ENCODE measurements around the gene NOTO. TPM values are rescaled to one million over a fixed set of nuclear protein-coding genes. Genes with fewer than 3 reads are reported as not detected.

NOTO gene
- total RNA-seq, 2 donors from 2014 or later = not detected

DNA sequence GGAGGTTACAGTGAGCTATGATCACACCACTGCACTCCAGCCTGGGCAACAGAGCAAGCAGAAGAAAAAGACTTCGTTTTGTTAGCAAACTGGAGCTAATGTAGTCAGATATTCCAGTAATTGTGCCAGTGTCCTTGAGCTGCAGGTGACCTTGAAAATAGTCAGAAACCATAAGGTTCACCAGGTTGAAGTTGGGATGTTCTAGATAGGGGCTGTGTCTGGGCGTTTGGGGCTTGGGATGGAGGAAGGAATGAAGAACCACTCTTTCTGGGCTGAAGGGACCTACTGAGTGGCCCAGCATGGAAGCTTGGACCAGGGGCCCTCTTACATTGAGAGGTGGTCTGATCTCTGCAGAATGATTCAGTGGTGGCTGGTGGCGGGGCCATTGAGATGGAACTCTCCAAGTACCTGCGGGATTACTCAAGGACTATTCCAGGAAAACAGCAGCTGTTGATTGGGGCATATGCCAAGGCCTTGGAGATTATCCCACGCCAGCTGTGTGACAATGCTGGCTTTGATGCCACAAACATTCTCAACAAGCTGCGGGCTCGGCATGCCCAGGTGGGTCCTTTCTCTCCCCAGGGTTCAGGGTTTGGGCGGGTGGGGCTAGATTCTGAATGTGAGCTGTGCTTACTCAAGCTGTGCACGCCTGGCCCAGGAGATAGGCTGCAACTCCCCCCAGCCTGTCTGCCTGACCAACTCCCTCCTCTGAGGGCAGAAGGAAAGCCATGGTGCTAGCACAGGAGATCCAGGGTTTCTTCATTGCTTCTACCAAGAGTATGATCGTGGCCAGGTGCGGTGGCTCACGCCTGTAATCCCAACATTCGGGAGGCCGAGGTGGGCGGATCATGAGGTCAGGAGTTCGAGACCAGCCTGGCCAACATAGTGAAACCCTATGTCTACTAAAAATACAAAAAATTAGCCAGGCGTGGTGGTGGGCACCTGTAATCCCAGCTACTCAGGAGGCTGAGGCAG lies 48.8 kb downstream of the NOTO start:
- WGBS, 2 donors = 55 to 60% methylated on average over 17 of the region's 17 CpGs
- TF ChIP-seq, protein P1, sequence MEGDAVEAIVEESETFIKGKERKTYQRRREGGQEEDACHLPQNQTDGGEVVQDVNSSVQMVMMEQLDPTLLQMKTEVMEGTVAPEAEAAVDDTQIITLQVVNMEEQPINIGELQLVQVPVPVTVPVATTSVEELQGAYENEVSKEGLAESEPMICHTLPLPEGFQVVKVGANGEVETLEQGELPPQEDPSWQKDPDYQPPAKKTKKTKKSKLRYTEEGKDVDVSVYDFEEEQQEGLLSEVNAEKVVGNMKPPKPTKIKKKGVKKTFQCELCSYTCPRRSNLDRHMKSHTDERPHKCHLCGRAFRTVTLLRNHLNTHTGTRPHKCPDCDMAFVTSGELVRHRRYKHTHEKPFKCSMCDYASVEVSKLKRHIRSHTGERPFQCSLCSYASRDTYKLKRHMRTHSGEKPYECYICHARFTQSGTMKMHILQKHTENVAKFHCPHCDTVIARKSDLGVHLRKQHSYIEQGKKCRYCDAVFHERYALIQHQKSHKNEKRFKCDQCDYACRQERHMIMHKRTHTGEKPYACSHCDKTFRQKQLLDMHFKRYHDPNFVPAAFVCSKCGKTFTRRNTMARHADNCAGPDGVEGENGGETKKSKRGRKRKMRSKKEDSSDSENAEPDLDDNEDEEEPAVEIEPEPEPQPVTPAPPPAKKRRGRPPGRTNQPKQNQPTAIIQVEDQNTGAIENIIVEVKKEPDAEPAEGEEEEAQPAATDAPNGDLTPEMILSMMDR (IDR thresholded peaks at IDR 0.05) = no peak
- TF ChIP-seq POLR2A (IDR thresholded peaks at IDR 0.05) = no peak
- ATAC-seq = peak; percentile 61
- intact Hi-C loops (cut with DNase I) = no loop called here
- no peaks in the 10 kb centered on the region for H3K27me3 ChIP-seq
- peak overlapping the region in 3 of 4 donors; percentile 5 to 30 (median 8) for H3K27ac ChIP-seq
- H3K4me1 ChIP-seq = peaks cover 17% of the 10 kb centered on the region
- H3K9me3 ChIP-seq = no peaks in the 10 kb centered on the region
- H3K36me3 ChIP-seq (replicated peaks in 1 of 2; ENCODE audit: insufficient read depth in 1 of 2, low read depth in 2 of 2) = peaks cover 7 to 24% of the 10 kb centered on the region in 2 donors
- DNase-seq = peak; percentile 56 to 77 (median 66)
- H3K4me3 ChIP-seq = no peak overlapping the region

DNA sequence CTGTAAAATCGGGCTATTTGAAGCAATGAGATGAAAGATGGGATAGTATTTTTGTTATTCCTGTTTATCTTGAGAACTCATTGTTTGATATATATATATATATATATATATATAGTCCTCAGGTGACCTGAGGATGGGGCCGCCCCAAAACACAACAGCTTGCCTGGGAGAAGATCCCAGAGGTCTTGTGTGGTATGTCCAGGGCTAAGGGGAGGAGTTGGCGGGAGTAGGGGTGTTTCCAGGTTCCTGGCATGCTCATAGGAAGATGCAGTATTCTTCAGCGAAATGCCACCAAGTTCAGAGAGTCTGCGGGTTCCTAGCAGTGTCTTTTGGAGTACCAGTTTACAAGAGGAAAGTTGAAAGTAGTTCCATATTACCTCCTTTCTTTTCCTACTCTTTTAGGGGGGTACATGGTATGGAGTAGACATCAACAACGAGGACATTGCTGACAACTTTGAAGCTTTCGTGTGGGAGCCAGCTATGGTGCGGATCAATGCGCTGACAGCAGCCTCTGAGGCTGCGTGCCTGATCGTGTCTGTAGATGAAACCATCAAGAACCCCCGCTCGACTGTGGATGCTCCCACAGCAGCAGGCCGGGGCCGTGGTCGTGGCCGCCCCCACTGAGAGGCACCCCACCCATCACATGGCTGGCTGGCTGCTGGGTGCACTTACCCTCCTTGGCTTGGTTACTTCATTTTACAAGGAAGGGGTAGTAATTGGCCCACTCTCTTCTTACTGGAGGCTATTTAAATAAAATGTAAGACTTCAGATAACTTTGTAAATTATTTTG lies 50.1 kb downstream of the NOTO start:
- Histone ChIP-seq H3K27me3 (no peaks in the 10 kb centered on the region), H3K4me1 (peaks cover 17% of the 10 kb centered on the region), H3K9me3 (no peaks in the 10 kb centered on the region), H3K4me3 (no peak overlapping the region), H3K36me3 (replicated peaks in 1 of 2; ENCODE audit: insufficient read depth in 1 of 2, low read depth in 2 of 2) (peaks cover 0 to 23% of the 10 kb centered on the region in 2 donors), H3K27ac (no peak overlapping the region)
- WGBS, 2 donors = 92 to 94% methylated on average over 14 to 17 of the region's 17 CpGs
- DNase-seq = no peak
- no peak for ATAC-seq
- intact Hi-C loops (cut with DNase I) = no loop called here
- TF ChIP-seq, protein P1 (IDR thresholded peaks at IDR 0.05) = no peak

DNA sequence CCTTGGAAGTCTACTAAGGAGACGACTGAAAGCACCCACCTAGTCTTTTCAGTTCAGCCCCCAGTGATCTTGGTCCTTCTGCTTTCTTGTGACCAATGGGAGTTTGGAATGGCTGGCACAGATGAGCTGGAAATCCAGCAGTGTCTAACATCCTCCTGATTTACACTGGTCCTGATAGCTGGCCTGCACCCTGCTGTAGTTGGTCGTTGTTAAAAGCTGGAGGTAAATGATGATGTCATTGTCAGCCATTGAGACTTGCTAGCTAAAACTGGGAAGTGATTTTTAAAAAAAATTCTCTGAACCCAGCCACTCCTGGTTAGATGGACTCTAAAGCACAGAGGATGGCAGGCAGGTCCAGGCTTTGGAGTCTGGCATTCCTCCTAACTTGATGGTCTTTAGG lies 51.0 kb downstream of the NOTO start:
- DNase-seq = no peak
- 62 to 67% methylated on average over 2 of the region's 2 CpGs for WGBS, 2 donors
- no peak for TF ChIP-seq POLR2A (IDR thresholded peaks at IDR 0.05)
- TF ChIP-seq, protein P1 (IDR thresholded peaks at IDR 0.05) = no peak
- no peak overlapping the region for H3K4me3 ChIP-seq
- no peak for ATAC-seq
- intact Hi-C loops (cut with DNase I) = no loop called here
- peaks cover 0 to 21% of the 10 kb centered on the region in 2 donors for H3K36me3 ChIP-seq (replicated peaks in 1 of 2; ENCODE audit: insufficient read depth in 1 of 2, low read depth in 2 of 2)
- peaks cover 17% of the 10 kb centered on the region for H3K4me1 ChIP-seq
- no peak overlapping the region for H3K27ac ChIP-seq
- H3K27me3 ChIP-seq = no peaks in the 10 kb centered on the region
- H3K9me3 ChIP-seq = no peaks in the 10 kb centered on the region

DNA sequence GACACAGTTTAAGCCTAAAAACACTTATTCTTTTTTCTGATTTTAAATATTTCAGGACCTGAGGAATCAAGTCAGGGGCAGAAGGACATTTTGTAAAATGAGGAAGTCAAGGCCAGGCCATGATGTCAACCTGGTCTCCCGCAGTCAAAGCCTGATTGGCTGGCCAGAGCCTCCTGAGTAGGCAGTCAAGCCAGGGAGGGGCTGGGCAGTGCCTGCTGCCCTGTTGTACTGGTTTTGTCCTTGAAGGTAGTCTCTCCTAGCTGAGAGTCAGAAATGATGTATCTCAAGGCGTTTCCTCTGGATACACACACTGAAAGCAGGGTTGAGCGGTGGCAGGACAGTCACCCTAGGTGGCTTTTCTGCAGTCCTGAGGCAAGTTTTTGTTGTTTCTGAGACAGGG lies 51.5 kb downstream of the NOTO start:
- WGBS, 2 donors = 73 to 76% methylated on average over 3 of the region's 3 CpGs
- TF ChIP-seq POLR2A (IDR thresholded peaks at IDR 0.05) = no peak
- TF ChIP-seq, protein P1 (IDR thresholded peaks at IDR 0.05) = no peak

More for the DNA sequence above, 51.5 kb downstream of the NOTO start:
- peaks cover 17% of the 10 kb centered on the region for H3K4me1 ChIP-seq
- peak in 2 of 4 donors; percentile 25 to 32 for DNase-seq
- no peaks in the 10 kb centered on the region for H3K9me3 ChIP-seq
- no peak for ATAC-seq
- peaks cover 0 to 17% of the 10 kb centered on the region in 2 donors for H3K36me3 ChIP-seq (replicated peaks in 1 of 2; ENCODE audit: insufficient read depth in 1 of 2, low read depth in 2 of 2)
- intact Hi-C loops (cut with DNase I) = no loop called here
- no peak overlapping the region for H3K4me3 ChIP-seq
- H3K27ac ChIP-seq = no peak overlapping the region
- no peaks in the 10 kb centered on the region for H3K27me3 ChIP-seq
